Endothelial cell (in vitro differentiated cells): ENCODE data around the gene CASZ1. TPM values are rescaled to one million over a fixed set of nuclear protein-coding genes. Genes with fewer than 3 reads are reported as not detected.

Experiments
- DNase-seq: peaks from one replicate; pipeline ENCODE4 v3.0.0; 2021; ENCODE audit warnings: low spot score
- H3K27ac Mint-ChIP-seq: one replicate; pipeline ENCODE4 v1.8.0; 2021; ENCODE audit warnings: mixed read lengths, inconsistent platforms; ENCODE audit not compliant: unreplicated experiment
- H3K27me3 Mint-ChIP-seq: one replicate; pipeline ENCODE4 v1.8.0; 2021; ENCODE audit warnings: mild to moderate bottlenecking, moderate library complexity, mixed read lengths, inconsistent platforms; ENCODE audit not compliant: unreplicated experiment
- H3K36me3 Mint-ChIP-seq: one replicate; pipeline ENCODE4 v1.8.0; 2021; ENCODE audit warnings: mild to moderate bottlenecking, low read depth, mixed read lengths, inconsistent platforms; ENCODE audit not compliant: unreplicated experiment
- H3K4me1 Mint-ChIP-seq: one replicate; pipeline ENCODE4 v1.8.0; 2021; ENCODE audit warnings: mild to moderate bottlenecking, mixed read lengths, inconsistent platforms; ENCODE audit not compliant: unreplicated experiment
- H3K4me3 Mint-ChIP-seq: one replicate; pipeline ENCODE4 v1.8.0; 2021; ENCODE audit warnings: mild to moderate bottlenecking, mixed read lengths, inconsistent platforms; ENCODE audit not compliant: unreplicated experiment
- H3K9me3 Mint-ChIP-seq: one replicate; pipeline ENCODE4 v1.8.0; 2021; ENCODE audit warnings: mixed read lengths, inconsistent platforms; ENCODE audit not compliant: unreplicated experiment
- total RNA-seq: library from RNA; stranded (reverse); fragmentation: NEBNext Ultra II Directional; extraction: Animal tissue kit (Norgen Biotek cat#: 25700); gene quantifications from one replicate; pipeline ENCODE4 v1.2.1, GENCODE V29; 2021; ENCODE audit not compliant: unreplicated experiment
- TF ChIP-seq, protein P1 (sequence below): fragments of 200-600 bp; sonication (generic); IDR thresholded peaks from one replicate; pipeline ENCODE4 v1.5.0; 2021; ENCODE audit warnings: antibody characterized with exemption; ENCODE audit not compliant: unreplicated experiment

CASZ1 gene
- total RNA-seq, 1 donor from 2014 or later = 6.3 TPM

- TF ChIP-seq, protein P1, sequence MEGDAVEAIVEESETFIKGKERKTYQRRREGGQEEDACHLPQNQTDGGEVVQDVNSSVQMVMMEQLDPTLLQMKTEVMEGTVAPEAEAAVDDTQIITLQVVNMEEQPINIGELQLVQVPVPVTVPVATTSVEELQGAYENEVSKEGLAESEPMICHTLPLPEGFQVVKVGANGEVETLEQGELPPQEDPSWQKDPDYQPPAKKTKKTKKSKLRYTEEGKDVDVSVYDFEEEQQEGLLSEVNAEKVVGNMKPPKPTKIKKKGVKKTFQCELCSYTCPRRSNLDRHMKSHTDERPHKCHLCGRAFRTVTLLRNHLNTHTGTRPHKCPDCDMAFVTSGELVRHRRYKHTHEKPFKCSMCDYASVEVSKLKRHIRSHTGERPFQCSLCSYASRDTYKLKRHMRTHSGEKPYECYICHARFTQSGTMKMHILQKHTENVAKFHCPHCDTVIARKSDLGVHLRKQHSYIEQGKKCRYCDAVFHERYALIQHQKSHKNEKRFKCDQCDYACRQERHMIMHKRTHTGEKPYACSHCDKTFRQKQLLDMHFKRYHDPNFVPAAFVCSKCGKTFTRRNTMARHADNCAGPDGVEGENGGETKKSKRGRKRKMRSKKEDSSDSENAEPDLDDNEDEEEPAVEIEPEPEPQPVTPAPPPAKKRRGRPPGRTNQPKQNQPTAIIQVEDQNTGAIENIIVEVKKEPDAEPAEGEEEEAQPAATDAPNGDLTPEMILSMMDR = no peak
- DNase-seq = no peak
- Mint-ChIP-seq H3K4me1 (peaks cover 24% of the 10 kb centered on the region), H3K27me3 (peaks cover 3% of the 10 kb centered on the region), H3K36me3 (peaks cover 3% of the 10 kb centered on the region), H3K4me3 (no peak overlapping the region), H3K9me3 (no peaks in the 10 kb centered on the region), H3K27ac (no peak overlapping the region)
These were observed 205.4 kb downstream of the CASZ1 start for GRCh38 chr1:10591010-10591409.

DNA sequence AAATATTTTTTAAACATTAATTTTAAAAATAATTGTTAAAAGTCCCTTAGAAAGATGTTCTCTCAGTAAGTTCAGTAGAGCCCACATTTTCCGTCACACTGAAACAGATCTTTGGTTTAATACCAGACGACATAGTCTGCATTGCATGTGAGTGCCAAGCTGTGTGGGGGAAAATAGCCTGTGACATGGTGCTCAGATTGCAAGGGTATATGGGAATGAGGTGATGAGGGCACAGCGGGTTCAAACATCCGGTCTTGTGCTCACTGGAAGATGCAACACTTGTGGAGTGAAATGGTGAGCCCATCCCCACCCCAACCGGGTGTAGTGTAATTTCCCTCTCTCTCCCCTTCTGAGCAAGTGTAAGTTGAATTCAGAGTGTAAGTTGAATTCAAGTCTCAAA lies 207.4 kb downstream of the CASZ1 start:
- H3K27ac Mint-ChIP-seq = no peak overlapping the region
- no peak for DNase-seq
- peaks cover 5% of the 10 kb centered on the region for H3K36me3 Mint-ChIP-seq
- H3K4me3 Mint-ChIP-seq = no peak overlapping the region
- H3K27me3 Mint-ChIP-seq = peaks cover 3% of the 10 kb centered on the region
- no peaks in the 10 kb centered on the region for H3K9me3 Mint-ChIP-seq
- peaks cover 16% of the 10 kb centered on the region for H3K4me1 Mint-ChIP-seq
- TF ChIP-seq, protein P1 = no peak

DNA sequence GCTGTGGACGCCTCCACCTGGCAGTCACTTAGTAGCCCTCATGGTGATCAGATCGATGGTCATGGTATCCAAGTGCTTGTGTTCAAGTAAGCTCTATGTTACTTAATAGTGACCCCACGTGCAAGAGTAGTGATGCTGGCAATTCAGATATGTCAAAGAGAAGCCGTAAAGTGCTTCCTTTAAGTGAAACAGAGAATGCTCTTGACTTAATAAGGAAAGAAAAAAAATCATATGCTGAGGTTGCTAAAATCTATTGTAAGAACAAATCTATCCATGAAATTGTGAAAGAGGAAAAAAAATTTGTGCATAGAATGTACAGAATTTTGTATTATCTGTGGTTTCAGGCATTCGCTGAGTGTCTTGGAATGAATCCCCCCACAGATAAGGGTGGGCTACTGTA lies 207.8 kb downstream of the CASZ1 start:
- TF ChIP-seq, protein P1 = no peak
- no peaks in the 10 kb centered on the region for H3K9me3 Mint-ChIP-seq
- DNase-seq = no peak
- H3K4me1 Mint-ChIP-seq = peaks cover 21% of the 10 kb centered on the region
- H3K36me3 Mint-ChIP-seq = peaks cover 5% of the 10 kb centered on the region
- H3K4me3 Mint-ChIP-seq = no peak overlapping the region
- peaks cover 3% of the 10 kb centered on the region for H3K27me3 Mint-ChIP-seq
- no peak overlapping the region for H3K27ac Mint-ChIP-seq

Other genes with a start within 250 kb of the CASZ1 start
- 161 TPM for gene TARDBP, start 216.0 kb upstream of the CASZ1 start, total RNA-seq